Measurements from ENCODE around the gene IL17F. TPM values are rescaled to one million over a fixed set of nuclear protein-coding genes. Genes with fewer than 3 reads are reported as not detected.

IL17F gene
- total RNA-seq, 1 donor from 2014 or later: not detected

DNA sequence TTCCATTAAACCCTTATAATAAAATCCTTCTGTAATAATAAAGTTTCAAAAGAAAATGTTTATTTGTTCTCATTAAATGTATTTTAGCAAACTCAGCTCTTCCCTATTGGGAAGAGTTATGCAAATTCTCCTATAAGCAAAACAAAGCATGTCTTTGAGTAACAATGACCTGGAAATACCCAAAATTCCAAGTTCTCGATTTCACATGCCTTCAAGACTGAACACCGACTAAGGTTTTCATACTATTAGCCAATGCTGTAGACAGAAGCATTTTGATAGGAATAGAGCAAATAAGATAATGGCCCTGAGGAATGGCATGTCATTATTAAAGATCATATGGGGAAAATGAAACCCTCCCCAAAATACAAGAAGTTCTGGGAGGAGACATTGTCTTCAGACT lies 54.3 kb downstream of the IL17F start:
- Histone ChIP-seq H3K27ac (ENCODE audit: low read depth, low read length) (no peak overlapping the region), H3K79me2 (ENCODE audit: insufficient read depth, low read length) (no peaks in the 10 kb centered on the region), H3K27me3 (ENCODE audit: insufficient read depth, low read length) (no peaks in the 10 kb centered on the region), H3K9ac (ENCODE audit: low read length) (no peak overlapping the region), H3K4me3 (ENCODE audit: insufficient read depth, low read depth, low read length) (no peak overlapping the region), H3K9me3 (ENCODE audit: insufficient read depth, low read depth, low read length) (no peaks in the 10 kb centered on the region), H4K20me1 (ENCODE audit: insufficient read depth, low read length) (no peaks in the 10 kb centered on the region), H2AFZ (ENCODE audit: low read depth, low read length) (no peak overlapping the region), H3K36me3 (ENCODE audit: insufficient read depth, low read length) (no peaks in the 10 kb centered on the region), H3K4me1 (ENCODE audit: insufficient read depth, low read length) (no peaks in the 10 kb centered on the region), H3K4me2 (ENCODE audit: low read length) (no peak overlapping the region)
- Mint-ChIP-seq H3K9me3 (ENCODE audit: unreplicated experiment) (peaks cover 1% of the 10 kb centered on the region), H3K4me3 (ENCODE audit: unreplicated experiment) (no peak overlapping the region), H3K36me3 (ENCODE audit: low read depth, unreplicated experiment) (no peaks in the 10 kb centered on the region), H3K27me3 (ENCODE audit: low read depth, unreplicated experiment) (peaks cover 4% of the 10 kb centered on the region), H3K27ac (ENCODE audit: unreplicated experiment) (no peak overlapping the region), H3K4me1 (ENCODE audit: low read depth, unreplicated experiment) (no peaks in the 10 kb centered on the region)
- no peak for FAIRE-seq
- no peak for TF ChIP-seq EZH2 (IDR thresholded peaks at IDR 0.05; ENCODE audit: insufficient read depth, low read length)
- TF ChIP-seq, protein P1, sequence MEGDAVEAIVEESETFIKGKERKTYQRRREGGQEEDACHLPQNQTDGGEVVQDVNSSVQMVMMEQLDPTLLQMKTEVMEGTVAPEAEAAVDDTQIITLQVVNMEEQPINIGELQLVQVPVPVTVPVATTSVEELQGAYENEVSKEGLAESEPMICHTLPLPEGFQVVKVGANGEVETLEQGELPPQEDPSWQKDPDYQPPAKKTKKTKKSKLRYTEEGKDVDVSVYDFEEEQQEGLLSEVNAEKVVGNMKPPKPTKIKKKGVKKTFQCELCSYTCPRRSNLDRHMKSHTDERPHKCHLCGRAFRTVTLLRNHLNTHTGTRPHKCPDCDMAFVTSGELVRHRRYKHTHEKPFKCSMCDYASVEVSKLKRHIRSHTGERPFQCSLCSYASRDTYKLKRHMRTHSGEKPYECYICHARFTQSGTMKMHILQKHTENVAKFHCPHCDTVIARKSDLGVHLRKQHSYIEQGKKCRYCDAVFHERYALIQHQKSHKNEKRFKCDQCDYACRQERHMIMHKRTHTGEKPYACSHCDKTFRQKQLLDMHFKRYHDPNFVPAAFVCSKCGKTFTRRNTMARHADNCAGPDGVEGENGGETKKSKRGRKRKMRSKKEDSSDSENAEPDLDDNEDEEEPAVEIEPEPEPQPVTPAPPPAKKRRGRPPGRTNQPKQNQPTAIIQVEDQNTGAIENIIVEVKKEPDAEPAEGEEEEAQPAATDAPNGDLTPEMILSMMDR (IDR thresholded peaks at IDR 0.05; ENCODE audit: insufficient read depth, low read depth, low read length): no peak
- no peak for DNase-seq (ENCODE audit: low read depth)

DNA sequence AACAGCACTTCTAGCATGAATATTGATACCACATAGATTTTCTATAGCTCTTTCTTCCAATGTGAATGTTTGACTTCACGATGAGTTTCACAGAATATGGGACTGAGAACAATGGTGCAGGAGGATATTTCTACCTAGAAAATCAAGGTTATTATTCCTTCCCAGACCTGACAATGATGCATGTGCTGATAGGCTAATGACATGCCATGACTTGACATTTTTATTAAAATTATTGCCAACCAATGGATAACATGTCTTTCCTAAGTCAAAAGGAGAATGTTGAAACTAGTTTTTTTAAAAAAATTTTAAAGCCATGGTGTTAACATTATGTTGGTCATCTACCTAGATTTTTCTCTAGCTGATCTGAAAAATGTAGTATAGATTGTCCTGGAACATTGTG lies 57.2 kb downstream of the IL17F start:
- Mint-ChIP-seq H3K36me3 (ENCODE audit: low read depth, unreplicated experiment) (no peaks in the 10 kb centered on the region), H3K4me1 (ENCODE audit: low read depth, unreplicated experiment) (peaks cover 1% of the 10 kb centered on the region), H3K27me3 (ENCODE audit: low read depth, unreplicated experiment) (peaks cover 8% of the 10 kb centered on the region), H3K9me3 (ENCODE audit: unreplicated experiment) (peaks cover 1% of the 10 kb centered on the region), H3K27ac (ENCODE audit: unreplicated experiment) (no peak overlapping the region), H3K4me3 (ENCODE audit: unreplicated experiment) (no peak overlapping the region)
- no peaks in the 10 kb centered on the region for H4K20me1 ChIP-seq (ENCODE audit: insufficient read depth, low read length)
- H3K9me3 ChIP-seq (ENCODE audit: insufficient read depth, low read depth, low read length): no peaks in the 10 kb centered on the region
- no peak for DNase-seq (ENCODE audit: low read depth)
- H3K4me1 ChIP-seq (ENCODE audit: insufficient read depth, low read length): no peaks in the 10 kb centered on the region
- H3K36me3 ChIP-seq (ENCODE audit: insufficient read depth, low read length): no peaks in the 10 kb centered on the region
- TF ChIP-seq, protein P1 (IDR thresholded peaks at IDR 0.05; ENCODE audit: insufficient read depth, low read depth, low read length): no peak
- TF ChIP-seq EZH2 (IDR thresholded peaks at IDR 0.05; ENCODE audit: insufficient read depth, low read length): no peak
- no peaks in the 10 kb centered on the region for H3K79me2 ChIP-seq (ENCODE audit: insufficient read depth, low read length)
- H3K4me2 ChIP-seq (ENCODE audit: low read length): no peak overlapping the region
- no peaks in the 10 kb centered on the region for H3K27me3 ChIP-seq (ENCODE audit: insufficient read depth, low read length)
- H3K4me3 ChIP-seq (ENCODE audit: insufficient read depth, low read depth, low read length): no peak overlapping the region
- H3K9ac ChIP-seq (ENCODE audit: low read length): no peak overlapping the region
- no peak overlapping the region for H3K27ac ChIP-seq (ENCODE audit: low read depth, low read length)
- no peak for FAIRE-seq
- H2AFZ ChIP-seq (ENCODE audit: low read depth, low read length): no peak overlapping the region

Other genes starting within 250 kb of the IL17F start
- 0.16 and 0.17 TPM in 2 replicates for gene PKHD1, start 156.9 kb downstream of the IL17F start, total RNA-seq
- gene IL17A, start 58.1 kb downstream of the IL17F start, total RNA-seq: not detected in 2 replicates
- gene MCM3, start 40.2 kb upstream of the IL17F start, total RNA-seq: 18.2 and 21.6 TPM in 2 replicates
- 1.2 and 1.5 TPM in 2 replicates for gene PAQR8, start 117.7 kb upstream of the IL17F start, total RNA-seq
- gene EFHC1, start 175.8 kb upstream of the IL17F start, total RNA-seq: 25.6 and 30.6 TPM in 2 replicates

Measured in astrocyte (in vitro differentiated cells and primary cell).